ENCODE measurements around the gene SIRPA.
A peak's percentile ranks its signal among the peaks of the same experiment; 100 is the strongest.

The SIRPA gene

DNA sequence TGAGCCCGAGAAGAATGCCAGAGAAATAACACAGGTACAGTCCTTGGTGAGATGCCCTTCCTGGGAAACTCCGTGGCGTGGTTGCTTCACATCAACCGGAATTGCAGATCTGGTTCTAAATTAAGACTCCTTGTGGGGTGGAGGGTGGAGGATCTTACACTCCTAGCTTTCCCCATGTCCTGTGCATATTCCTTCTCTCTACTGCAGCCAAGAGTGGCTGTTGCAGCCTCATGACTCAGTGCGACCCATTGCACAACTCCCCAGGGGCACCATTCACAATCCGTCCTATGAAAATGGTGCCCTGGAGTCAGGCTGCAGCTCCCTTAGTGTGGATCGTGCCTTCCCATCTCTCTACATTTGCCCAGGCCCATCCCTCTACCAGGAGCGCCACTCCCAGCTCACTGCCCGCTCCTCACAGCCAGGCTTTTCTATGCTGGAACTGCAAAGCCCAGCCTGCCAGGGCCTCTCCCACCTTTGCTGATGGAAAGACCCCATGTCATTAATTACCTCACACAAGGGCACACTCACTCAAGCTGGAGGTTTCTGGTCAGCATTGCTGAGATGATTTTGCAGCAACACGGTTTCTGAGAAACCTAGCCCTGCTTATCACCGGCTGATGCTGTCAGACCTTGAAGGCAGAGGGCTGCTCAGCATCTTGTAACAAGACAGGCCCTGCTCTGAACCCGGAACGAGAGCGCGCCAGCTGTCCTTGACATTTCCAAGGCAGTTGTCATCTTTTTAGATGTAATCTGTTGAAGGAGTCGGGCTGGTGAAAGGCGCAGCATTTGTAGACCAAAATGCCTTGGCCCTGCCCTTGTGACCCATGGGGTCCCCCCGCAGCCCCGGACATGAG lies 39.7 kb downstream of the SIRPA start:
- DNase-seq, result no peak

- no peak for DNase-seq
Observed at GRCh38 chr20:1935696-1936366, 40.6 kb downstream of the SIRPA start.

DNA sequence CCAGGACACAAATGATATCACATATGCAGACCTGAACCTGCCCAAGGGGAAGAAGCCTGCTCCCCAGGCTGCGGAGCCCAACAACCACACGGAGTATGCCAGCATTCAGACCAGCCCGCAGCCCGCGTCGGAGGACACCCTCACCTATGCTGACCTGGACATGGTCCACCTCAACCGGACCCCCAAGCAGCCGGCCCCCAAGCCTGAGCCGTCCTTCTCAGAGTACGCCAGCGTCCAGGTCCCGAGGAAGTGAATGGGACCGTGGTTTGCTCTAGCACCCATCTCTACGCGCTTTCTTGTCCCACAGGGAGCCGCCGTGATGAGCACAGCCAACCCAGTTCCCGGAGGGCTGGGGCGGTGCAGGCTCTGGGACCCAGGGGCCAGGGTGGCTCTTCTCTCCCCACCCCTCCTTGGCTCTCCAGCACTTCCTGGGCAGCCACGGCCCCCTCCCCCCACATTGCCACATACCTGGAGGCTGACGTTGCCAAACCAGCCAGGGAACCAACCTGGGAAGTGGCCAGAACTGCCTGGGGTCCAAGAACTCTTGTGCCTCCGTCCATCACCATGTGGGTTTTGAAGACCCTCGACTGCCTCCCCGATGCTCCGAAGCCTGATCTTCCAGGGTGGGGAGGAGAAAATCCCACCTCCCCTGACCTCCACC lies 42.2 kb downstream of the SIRPA start:
- no peak for DNase-seq

DNA sequence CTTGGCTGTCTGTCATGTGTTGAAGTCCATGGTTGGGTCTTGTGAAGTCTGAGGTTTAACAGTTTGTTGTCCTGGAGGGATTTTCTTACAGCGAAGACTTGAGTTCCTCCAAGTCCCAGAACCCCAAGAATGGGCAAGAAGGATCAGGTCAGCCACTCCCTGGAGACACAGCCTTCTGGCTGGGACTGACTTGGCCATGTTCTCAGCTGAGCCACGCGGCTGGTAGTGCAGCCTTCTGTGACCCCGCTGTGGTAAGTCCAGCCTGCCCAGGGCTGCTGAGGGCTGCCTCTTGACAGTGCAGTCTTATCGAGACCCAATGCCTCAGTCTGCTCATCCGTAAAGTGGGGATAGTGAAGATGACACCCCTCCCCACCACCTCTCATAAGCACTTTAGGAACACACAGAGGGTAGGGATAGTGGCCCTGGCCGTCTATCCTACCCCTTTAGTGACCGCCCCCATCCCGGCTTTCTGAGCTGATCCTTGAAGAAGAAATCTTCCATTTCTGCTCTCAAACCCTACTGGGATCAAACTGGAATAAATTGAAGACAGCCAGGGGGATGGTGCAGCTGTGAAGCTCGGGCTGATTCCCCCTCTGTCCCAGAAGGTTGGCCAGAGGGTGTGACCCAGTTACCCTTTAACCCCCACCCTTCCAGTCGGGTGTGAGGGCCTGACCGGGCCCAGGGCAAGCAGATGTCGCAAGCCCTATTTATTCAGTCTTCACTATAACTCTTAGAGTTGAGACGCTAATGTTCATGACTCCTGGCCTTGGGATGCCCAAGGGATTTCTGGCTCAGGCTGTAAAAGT lies 43.5 kb downstream of the SIRPA start:
- DNase-seq, result no peak

- no peak for DNase-seq
Observed at GRCh38 chr20:1939270-1939595, 44.0 kb downstream of the SIRPA start.

- DNase-seq, result no peak
Observed at GRCh38 chr20:1940581-1940980, 45.4 kb downstream of the SIRPA start.

- DNase-seq, result no peak
Observed at GRCh38 chr20:1941226-1941625, 46.0 kb downstream of the SIRPA start.

GRCh38 chr20:1942061-1942460 lies 46.9 kb downstream of the SIRPA start:
- DNase-seq, result no peak

GRCh38 chr20:1942486-1943274 lies 47.5 kb downstream of the SIRPA start:
- no peak for DNase-seq

- DNase-seq, result no peak
Observed at GRCh38 chr20:1943275-1944002, 48.2 kb downstream of the SIRPA start.

DNA sequence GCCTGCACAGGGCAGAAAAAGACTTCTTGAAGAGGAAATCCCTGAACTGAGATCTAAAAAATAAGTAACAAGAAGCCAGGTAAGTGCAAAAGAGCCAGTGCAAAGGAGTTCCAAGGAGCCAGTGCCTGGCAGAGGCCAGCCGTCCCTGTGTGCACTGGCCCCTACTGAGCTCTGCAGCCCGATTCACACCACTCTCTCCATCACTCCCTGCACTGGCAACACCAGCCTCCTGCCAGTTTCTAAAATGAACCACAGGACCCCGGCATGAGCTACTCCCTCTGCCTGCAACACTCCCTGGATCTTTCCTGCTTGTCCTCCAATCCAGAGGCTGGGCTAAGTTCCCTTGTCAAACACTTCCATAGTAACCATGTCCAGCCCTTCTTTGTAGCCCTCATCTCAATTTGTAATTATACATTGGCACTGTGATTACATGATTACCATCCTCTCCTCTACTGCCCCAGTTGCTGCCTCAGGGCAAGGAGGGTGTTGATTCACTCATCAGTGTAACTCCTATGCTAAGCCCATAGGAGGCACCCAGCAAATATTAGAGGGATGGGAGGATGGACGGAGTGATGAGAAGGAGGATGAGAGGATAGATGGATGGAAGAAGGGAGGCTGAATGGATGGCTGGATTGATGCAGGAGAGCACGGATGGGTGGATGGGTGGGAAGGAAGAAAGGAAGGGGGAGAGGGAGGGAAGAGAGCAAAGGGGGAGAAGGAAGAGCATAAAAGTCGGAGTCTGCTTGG lies 49.3 kb downstream of the SIRPA start:
- DNase-seq, result no peak

DNA sequence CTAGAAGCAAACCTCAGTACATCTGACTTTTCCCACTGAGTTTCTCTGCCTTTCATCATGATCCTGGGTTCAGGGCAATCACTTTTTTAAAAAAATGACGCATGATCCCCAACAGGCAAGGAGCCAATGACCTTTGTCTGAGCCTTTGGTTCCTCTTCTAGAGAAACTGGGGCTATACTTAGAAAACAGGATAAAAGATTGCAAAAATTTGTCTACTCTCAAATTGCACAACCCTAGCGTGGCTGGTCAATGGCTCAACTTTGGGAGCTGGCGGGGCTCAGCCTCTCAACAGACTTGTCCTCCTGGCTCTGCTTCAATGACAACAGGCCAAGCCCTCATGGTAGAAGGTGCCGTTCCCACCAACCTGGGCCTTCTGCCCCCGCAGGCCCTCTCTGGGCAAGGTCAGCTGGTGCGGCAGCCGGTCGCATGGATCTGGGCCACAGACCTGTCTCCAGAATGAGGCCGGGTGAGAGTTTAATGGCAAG lies 50.0 kb downstream of the SIRPA start:
- no peak for DNase-seq

- no peak for DNase-seq
Observed at GRCh38 chr20:1945660-1946059, 50.5 kb downstream of the SIRPA start.

DNA sequence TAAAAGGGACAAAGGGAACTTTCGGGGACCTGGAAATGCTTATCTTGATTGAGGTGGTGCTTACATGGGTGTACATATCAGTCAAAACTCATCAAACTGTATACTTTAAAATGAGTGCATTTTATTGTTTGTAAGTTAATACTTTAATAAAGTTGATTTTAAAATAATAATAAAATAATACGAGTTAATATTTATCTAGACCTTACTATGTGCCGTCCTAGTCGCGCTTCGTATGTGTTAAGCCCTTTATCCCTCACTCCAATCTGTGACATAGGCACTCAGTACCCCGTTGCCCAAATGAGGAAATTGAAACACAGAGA lies 51.2 kb downstream of the SIRPA start:
- DNase-seq, result no peak

GRCh38 chr20:1946762-1947534 lies 51.7 kb downstream of the SIRPA start:
- DNase-seq, result peak; percentile 62

DNA sequence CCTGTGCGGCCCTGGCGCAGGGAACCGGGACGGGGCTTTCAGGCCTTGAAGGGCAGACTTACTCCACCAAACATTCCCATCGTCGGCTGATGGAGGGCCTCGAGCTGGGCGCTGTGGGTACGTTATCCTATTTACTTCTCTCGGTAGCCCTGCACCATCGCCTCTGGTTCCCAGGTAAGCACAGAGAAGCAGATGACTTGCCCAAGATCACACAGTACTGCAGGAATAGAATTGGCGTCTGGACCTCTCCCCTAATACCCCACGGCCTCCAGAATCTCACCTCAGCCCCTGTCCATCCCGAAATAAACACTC lies 52.3 kb downstream of the SIRPA start:
- DNase-seq, result no peak

DNA sequence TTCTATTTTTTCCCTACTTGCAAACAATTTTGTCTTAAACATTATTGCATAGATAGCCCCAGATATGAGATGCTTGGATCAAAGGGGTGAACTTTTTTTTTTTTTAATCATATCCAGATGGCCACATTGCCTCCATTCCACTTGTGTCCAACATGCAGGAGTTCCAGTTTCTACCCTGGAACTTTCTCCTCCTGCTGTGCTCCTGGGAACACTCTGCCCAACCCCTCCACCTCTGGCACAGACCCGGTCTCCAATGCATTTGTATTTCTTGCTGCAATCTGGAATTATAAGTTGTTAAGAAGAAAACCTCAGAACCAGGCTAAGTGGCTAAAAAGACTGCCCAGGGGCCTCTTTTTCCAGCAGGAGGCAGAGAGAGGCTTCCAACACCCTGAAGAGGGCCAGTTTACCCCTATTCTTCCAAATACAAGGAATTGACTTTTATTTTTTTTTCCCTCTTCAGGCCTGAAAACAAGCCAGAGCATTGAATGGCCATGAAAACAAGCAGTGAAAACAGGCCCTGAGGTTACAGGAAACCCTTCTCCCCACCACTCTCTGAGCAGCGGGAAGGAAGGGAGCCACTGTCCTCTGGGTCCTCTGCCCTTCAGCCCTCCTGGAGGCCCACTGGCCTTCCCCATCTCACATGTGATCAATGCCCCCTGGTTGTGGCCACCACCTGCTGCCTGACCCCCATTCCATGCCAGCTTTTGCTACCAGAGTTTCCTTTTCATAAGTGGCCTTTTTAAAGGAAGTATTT lies 54.3 kb downstream of the SIRPA start:
- no peak for DNase-seq

- no peak for DNase-seq
Observed at GRCh38 chr20:1950836-1951235, 55.6 kb downstream of the SIRPA start.

DNA sequence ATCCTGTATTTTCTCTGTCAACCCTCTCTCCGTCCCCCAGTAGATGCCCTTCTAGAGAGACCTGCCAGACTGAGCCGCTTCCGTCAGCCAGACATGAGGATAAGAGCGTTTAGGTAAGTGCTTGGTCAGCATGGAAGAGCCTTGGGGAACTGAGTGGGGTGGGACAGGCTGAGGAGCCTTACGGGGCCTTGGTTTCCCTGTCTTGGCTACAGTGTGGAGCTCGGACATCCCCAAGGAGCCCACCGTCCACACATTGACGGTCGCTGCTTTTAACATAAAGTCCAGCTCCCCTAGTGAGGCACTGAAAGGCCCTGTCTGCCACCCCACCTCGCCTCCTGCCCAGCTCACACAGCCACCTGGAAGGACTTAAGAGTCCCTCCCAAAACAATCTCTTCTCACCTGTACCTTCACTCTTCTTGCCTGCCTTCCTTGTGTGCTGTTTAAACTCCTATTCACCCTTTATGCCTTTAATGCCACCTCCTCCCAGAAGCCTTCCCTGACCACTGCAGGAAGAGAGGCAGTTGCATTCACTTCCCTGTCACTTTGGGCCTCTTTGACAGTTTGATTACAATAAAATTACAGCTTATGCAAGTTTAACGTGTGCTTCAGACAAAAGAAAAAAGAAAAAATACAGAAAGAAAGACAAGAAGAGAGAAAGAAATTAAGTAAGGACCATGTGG lies 56.4 kb downstream of the SIRPA start:
- DNase-seq, result no peak
